GM20000 (cell line): Measurements from ENCODE around the gene FUT9.

ENCODE experiments used
- DNase-seq: peaks from one replicate; pipeline ENCODE4 v3.0.0; 2012; ENCODE audit warnings: low spot score
- CTCF ChIP-seq: IDR thresholded peaks from 2 replicates; pipeline ENCODE4 v1.5.1; 2012; ENCODE audit warnings: mild to moderate bottlenecking, control low read depth; ENCODE audit errors: extremely low read depth, missing control alignments

FUT9 gene

DNA sequence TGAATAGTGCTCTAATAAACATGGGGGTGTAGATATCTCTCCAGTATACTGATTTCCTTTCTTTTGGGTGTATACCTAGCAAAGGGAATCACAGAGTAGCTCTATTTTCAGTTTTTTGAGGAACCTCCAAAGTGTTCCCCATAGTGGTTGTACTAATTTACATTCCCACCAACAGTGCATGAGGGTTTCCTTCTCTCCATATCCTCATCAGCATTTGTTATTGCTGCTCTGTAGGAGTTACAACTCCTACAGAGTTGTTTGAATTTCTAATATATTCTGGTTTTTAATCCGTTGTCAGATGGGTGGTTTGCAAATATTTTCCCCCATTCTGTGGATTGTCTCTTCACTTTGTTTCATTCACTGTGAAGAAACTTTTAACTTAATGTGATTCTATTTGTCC lies 207.9 kb downstream of the FUT9 start:
- DNase-seq = no peak
- TF ChIP-seq CTCF = no peak

DNA sequence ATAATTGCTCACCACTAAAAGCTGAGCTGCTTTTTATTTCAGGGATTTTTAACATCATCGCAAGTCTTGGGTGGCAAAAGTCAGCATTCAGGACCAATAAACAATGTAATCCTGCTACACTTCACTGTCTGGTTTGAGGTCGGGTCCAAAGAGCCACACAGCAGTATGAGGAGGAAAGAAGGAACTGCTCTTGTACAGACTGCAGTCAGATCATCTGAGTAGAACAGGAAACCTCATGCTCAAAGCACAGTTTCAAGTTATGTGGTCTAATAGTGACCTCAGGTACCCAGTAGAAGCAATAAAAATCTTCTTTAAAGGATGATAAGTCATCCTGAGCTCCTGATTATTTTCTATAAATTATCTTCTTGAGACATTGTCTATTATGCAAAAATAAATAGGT lies 211.4 kb downstream of the FUT9 start:
- no peak for DNase-seq
- TF ChIP-seq CTCF = no peak

GRCh38 chr6:96234444-96234843 lies 218.7 kb downstream of the FUT9 start:
- no peak for TF ChIP-seq CTCF
- DNase-seq = no peak

GRCh38 chr6:96235927-96236326 lies 220.2 kb downstream of the FUT9 start:
- no peak for DNase-seq
- no peak for TF ChIP-seq CTCF

- no peak for TF ChIP-seq CTCF
These were observed 220.7 kb downstream of the FUT9 start for GRCh38 chr6:96236471-96236870.

DNA sequence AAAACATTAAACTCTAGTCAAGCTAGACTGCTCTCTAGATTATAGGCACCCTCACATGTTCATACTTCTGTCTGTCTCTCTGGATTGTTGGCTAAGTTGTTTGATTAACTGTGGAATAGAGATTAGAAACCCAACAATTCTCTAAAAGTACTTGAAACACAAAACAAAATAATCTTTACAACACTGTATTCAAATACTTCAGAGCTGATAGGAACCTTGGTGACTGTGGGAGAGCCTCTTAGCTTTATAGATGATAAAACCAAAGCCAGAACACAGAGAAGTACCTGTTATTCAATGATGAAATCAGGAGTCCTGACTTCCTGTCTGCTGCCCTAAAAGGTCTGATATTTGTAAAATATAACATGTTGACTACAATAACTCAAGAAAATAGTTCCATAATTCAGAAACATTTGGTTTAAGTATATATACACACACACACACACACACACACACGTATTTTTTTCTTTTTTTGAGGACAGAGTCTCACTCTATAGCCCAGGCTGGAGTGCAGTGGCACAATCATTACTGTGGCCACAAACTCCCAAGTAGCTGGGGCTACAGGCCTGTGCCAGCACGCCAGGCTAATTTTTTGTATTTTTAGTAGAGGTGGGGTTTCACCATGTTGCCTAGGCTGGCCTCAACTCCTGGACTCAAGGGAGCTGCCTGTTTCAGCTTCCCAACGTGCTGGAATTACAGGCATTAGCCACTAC lies 222.0 kb downstream of the FUT9 start:
- TF ChIP-seq CTCF = no peak
- DNase-seq = no peak

More at GRCh38 chr6:96236471-96236870, 220.7 kb downstream of the FUT9 start:
- no peak for DNase-seq

DNA sequence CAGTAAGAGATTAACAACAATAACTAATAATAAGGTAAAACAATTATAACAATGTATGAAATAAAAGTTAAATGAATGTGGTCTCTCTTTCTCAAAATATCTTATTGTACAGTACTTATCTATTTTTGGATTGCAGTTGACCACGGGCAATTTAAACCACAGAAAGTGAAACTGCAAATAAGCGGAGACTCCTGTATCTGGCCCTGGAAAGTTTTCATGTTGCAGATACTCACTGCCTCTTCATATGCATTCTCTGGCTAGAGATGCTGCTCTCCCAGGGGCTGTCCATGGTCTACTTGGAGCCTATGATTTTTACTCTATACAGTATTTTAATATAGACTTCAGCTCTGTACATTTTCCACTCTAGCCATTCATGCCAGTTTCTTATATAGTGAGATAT lies 230.8 kb downstream of the FUT9 start:
- TF ChIP-seq CTCF = no peak
- no peak for DNase-seq
